Neural progenitor cell (in vitro differentiated cells): Measurements from ENCODE around the gene EXO1. TPM values are rescaled to one million over a fixed set of nuclear protein-coding genes. Genes with fewer than 3 reads are reported as not detected.

Experiments used
- DNase-seq: peaks from one replicate; pipeline ENCODE4 v3.0.0-alpha.2; 2016; ENCODE audit warnings: low spot score
- H2AFZ ChIP-seq: fragments of 200-600 bp; sonication (generic); replicated peaks from 2 replicates; pipeline ENCODE4 v1.6.1; 2016; ENCODE audit warnings: antibody characterized with exemption
- H3F3A ChIP-seq: fragments of 200-600 bp; sonication (generic); 2 replicates; pipeline ENCODE4 v1.6.1; 2016; ENCODE audit warnings: antibody characterized with exemption, low read depth
- H3K27ac ChIP-seq: fragments of 200-600 bp; sonication (generic); 2 replicates; pipeline ENCODE4 v1.5.1; 2016; ENCODE audit warnings: mild to moderate bottlenecking
- H3K27me3 ChIP-seq: fragments of 200-600 bp; sonication (generic); 2 replicates; pipeline ENCODE4 v1.6.1; 2016; ENCODE audit warnings: mild to moderate bottlenecking, moderate library complexity
- H3K36me3 ChIP-seq: fragments of 200-600 bp; sonication (generic); 2 replicates; pipeline ENCODE4 v1.5.1; 2016
- H3K4me1 ChIP-seq: fragments of 200-600 bp; sonication (generic); 2 replicates; pipeline ENCODE4 v1.6.1; 2016; ENCODE audit warnings: mixed run types
- H3K4me2 ChIP-seq: fragments of 200-600 bp; sonication (generic); 2 replicates; pipeline ENCODE4 v1.6.1; 2016
- H3K4me3 ChIP-seq: fragments of 200-600 bp; sonication (generic); 2 replicates; pipeline ENCODE4 v1.5.1; 2016
- H3K79me2 ChIP-seq: fragments of 200-600 bp; sonication (generic); 2 replicates; pipeline ENCODE4 v1.6.1; 2016; ENCODE audit warnings: low read depth
- H3K9ac ChIP-seq: fragments of 200-600 bp; sonication (generic); 2 replicates; pipeline ENCODE4 v1.6.1; 2016
- H3K9me3 ChIP-seq: fragments of 200-600 bp; sonication (generic); 2 replicates; pipeline ENCODE4 v1.5.1; 2016; ENCODE audit warnings: low read depth
- H4K20me1 ChIP-seq: fragments of 200-600 bp; sonication (generic); 2 replicates; pipeline ENCODE4 v1.6.1; 2016; ENCODE audit warnings: low read depth
- H3K27ac Mint-ChIP-seq: 3 replicates; pipeline ENCODE4 v1.8.0; 2021; ENCODE audit warnings: mixed read lengths
- H3K27me3 Mint-ChIP-seq: 2 replicates; pipeline ENCODE4 v1.8.0; 2022; ENCODE audit warnings: low read depth, mild to moderate bottlenecking, inconsistent platforms, moderate library complexity, mixed read lengths; ENCODE audit not compliant: insufficient read depth
- H3K36me3 Mint-ChIP-seq: 3 replicates; pipeline ENCODE4 v1.8.0; 2021; ENCODE audit warnings: mixed read lengths
- H3K4me1 Mint-ChIP-seq: 3 replicates; pipeline ENCODE4 v1.8.0; 2021; ENCODE audit warnings: mixed read lengths
- H3K4me3 Mint-ChIP-seq: 3 replicates; pipeline ENCODE4 v1.8.0; 2021; ENCODE audit warnings: mild to moderate bottlenecking, moderate library complexity, mixed read lengths
- H3K9me3 Mint-ChIP-seq: 3 replicates; pipeline ENCODE4 v1.8.0; 2020; ENCODE audit warnings: mixed read lengths
- EZH2 ChIP-seq: fragments of 200-600 bp; sonication (generic); IDR thresholded peaks from 2 replicates; pipeline ENCODE4 v1.6.1; 2017; ENCODE audit warnings: antibody characterized with exemption, mild to moderate bottlenecking, moderate library complexity
- EZH2phosphoT487 ChIP-seq: fragments of 200-600 bp; sonication (generic); IDR thresholded peaks from 2 replicates; pipeline ENCODE4 v1.6.1; 2017; ENCODE audit warnings: antibody characterized with exemption
- total RNA-seq: library from RNA; depleted of rRNA; stranded (reverse); fragments of >200 nt; gene quantifications from 2 replicates; pipeline ENCODE4 v1.2.3, GENCODE V29; 2015; ENCODE audit warnings: low replicate concordance
- TF ChIP-seq, protein P1 (sequence below): fragments of 200-600 bp; sonication (generic); IDR thresholded peaks from 2 replicates; pipeline ENCODE4 v1.5.1; 2017; ENCODE audit warnings: antibody characterized with exemption, mild to moderate bottlenecking

The EXO1 gene
- total RNA-seq, 1 donor from 2014 or later: 54.8 TPM

DNA sequence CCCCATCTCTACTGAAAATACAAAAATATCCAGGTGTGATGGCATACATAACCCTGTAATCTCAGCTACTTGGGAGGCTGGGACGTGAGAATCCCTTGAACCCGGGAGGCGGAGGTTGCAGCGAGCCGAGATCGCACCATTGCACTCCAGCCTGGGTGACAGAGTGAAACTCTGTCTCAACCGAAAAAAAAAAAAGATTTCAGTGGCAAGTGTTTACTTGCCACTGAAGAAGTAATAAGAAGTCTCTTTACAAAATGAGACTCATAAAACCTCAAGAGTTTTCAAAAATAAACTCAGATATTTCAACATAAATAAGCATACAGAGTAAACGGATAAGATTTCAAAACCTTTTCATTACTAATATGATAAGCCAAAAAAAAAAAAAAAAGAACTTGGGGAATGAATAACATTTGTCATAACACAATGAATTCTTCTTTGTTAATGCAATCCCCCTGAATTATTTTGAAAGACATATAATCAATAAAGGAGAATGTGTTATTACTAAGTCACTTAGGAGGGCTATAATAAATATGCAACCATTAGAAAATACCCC is 34.2 kb upstream of the EXO1 start:
- TF ChIP-seq EZH2phosphoT487 (no peak), EZH2 (no peak)
- TF ChIP-seq, protein P1, sequence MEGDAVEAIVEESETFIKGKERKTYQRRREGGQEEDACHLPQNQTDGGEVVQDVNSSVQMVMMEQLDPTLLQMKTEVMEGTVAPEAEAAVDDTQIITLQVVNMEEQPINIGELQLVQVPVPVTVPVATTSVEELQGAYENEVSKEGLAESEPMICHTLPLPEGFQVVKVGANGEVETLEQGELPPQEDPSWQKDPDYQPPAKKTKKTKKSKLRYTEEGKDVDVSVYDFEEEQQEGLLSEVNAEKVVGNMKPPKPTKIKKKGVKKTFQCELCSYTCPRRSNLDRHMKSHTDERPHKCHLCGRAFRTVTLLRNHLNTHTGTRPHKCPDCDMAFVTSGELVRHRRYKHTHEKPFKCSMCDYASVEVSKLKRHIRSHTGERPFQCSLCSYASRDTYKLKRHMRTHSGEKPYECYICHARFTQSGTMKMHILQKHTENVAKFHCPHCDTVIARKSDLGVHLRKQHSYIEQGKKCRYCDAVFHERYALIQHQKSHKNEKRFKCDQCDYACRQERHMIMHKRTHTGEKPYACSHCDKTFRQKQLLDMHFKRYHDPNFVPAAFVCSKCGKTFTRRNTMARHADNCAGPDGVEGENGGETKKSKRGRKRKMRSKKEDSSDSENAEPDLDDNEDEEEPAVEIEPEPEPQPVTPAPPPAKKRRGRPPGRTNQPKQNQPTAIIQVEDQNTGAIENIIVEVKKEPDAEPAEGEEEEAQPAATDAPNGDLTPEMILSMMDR: no peak
- no peaks in the 10 kb centered on the region for H3F3A ChIP-seq

DNA sequence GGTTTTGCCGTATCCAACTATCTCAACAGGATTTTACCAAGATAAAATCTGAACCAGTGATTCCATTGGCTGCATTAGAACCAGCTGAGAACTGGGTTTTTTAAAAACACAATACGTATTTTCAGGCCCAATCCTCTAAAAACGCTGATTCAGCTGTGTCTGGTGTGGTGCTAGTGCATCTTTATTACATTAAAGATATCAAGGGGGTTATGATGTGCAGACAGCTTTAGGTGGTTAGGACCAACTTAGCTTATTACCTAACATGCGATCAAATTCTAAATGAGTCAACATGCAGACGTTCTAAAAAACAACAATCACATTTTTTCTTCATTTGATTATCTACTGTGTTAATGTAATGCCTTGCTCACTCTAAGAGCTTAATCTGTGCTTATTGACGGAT is 32.0 kb upstream of the EXO1 start:
- peaks cover 2% of the 10 kb centered on the region for H3K4me1 Mint-ChIP-seq
- H3K4me2 ChIP-seq: no peak overlapping the region

More for the DNA sequence above, 34.2 kb upstream of the EXO1 start:
- no peak overlapping the region for H2AFZ ChIP-seq
- H3K4me3 Mint-ChIP-seq: no peak overlapping the region
- no peak overlapping the region for H3K9ac ChIP-seq
- no peaks in the 10 kb centered on the region for H3K79me2 ChIP-seq
- H3K9me3 ChIP-seq: no peaks in the 10 kb centered on the region
- no peaks in the 10 kb centered on the region for H4K20me1 ChIP-seq
- H3K9me3 Mint-ChIP-seq: no peaks in the 10 kb centered on the region
- no peaks in the 10 kb centered on the region for H3K27me3 ChIP-seq
- no peaks in the 10 kb centered on the region for H3K36me3 Mint-ChIP-seq
- H3K4me3 ChIP-seq: no peak overlapping the region
- H3K36me3 ChIP-seq: no peaks in the 10 kb centered on the region
- H3K27ac ChIP-seq: no peak overlapping the region
- H3K27ac Mint-ChIP-seq: no peak overlapping the region
- no peaks in the 10 kb centered on the region for H3K4me1 ChIP-seq
- DNase-seq: no peak
- H3K4me1 Mint-ChIP-seq: peaks cover 2% of the 10 kb centered on the region
- no peak overlapping the region for H3K4me2 ChIP-seq
- H3K27me3 Mint-ChIP-seq: no peaks in the 10 kb centered on the region

GRCh38 chr1:241817331-241817792 is 30.6 kb upstream of the EXO1 start:
- Histone ChIP-seq H3K9me3 (no peaks in the 10 kb centered on the region), H4K20me1 (no peaks in the 10 kb centered on the region), H2AFZ (no peak overlapping the region), H3K27me3 (no peaks in the 10 kb centered on the region), H3K4me3 (no peak overlapping the region), H3K4me1 (no peaks in the 10 kb centered on the region), H3K9ac (no peak overlapping the region), H3K36me3 (no peaks in the 10 kb centered on the region), H3K79me2 (no peaks in the 10 kb centered on the region), H3F3A (no peaks in the 10 kb centered on the region), H3K27ac (no peak overlapping the region), H3K4me2 (no peak overlapping the region)
- Mint-ChIP-seq H3K27ac (no peak overlapping the region), H3K27me3 (no peaks in the 10 kb centered on the region), H3K36me3 (no peaks in the 10 kb centered on the region), H3K4me1 (peaks cover 2% of the 10 kb centered on the region), H3K9me3 (no peaks in the 10 kb centered on the region), H3K4me3 (no peak overlapping the region)
- no peak for DNase-seq
- TF ChIP-seq EZH2: no peak
- TF ChIP-seq, protein P1: no peak
- no peak for TF ChIP-seq EZH2phosphoT487

More for the DNA sequence above, 32.0 kb upstream of the EXO1 start:
- Histone ChIP-seq H3F3A (no peaks in the 10 kb centered on the region), H2AFZ (no peak overlapping the region), H3K79me2 (no peaks in the 10 kb centered on the region), H4K20me1 (no peaks in the 10 kb centered on the region), H3K27me3 (no peaks in the 10 kb centered on the region), H3K36me3 (no peaks in the 10 kb centered on the region), H3K9me3 (no peaks in the 10 kb centered on the region), H3K4me1 (no peaks in the 10 kb centered on the region), H3K4me3 (no peak overlapping the region), H3K9ac (no peak overlapping the region), H3K27ac (no peak overlapping the region)
- TF ChIP-seq, protein P1: no peak
- no peak for TF ChIP-seq EZH2phosphoT487
- no peak for DNase-seq
- H3K27ac Mint-ChIP-seq: no peak overlapping the region
- no peaks in the 10 kb centered on the region for H3K27me3 Mint-ChIP-seq
- H3K4me3 Mint-ChIP-seq: no peak overlapping the region
- no peaks in the 10 kb centered on the region for H3K36me3 Mint-ChIP-seq
- H3K9me3 Mint-ChIP-seq: no peaks in the 10 kb centered on the region
